ENCODE measurements around the gene TBC1D1.

TBC1D1 gene

DNA sequence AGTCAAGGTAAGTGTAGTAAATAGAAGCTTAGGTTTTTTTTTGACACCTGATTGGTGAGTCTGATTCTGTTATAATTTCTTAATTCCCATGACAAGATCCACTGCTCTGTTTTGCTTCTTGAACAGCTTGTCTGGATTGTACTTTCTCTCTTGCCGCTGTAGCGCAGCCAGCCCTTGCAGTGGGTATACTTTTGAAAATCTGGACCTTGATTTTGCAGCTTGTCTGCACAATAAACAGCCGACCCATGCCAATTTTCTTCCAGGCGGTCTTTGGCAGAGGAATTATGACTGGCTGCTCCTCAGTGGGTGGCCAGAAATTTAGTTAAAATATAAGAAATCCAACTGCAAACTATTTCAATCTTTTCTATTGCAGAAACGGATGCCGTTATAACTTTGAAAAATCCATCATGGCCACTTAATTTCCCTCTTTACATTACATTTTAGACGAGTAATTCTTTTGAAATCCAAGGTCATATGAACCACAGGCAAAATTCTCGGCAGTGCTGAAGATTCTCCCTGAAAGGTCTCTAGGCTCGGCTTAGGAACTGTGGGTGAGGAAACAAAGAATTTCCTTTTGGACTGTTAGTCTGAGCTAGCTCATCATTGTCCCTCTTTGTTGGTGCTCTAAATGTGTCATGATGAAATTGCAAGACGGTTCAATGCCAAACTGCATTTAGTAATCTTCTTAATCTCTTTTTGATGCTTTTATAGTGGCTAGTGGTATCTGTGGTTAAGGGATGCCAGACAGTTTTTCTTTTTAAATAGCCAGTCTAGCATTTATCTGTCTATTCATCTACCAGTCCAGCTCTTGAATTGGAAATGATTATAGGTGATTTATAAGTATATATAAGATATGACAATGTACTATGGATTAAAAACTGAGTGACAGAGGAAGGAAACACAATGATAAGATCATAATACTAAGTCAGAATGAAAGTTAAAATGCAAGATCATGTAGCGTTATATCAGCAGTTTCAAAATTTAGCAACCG lies 37.8 kb downstream of the TBC1D1 start:
- no peak for DNase-seq

DNA sequence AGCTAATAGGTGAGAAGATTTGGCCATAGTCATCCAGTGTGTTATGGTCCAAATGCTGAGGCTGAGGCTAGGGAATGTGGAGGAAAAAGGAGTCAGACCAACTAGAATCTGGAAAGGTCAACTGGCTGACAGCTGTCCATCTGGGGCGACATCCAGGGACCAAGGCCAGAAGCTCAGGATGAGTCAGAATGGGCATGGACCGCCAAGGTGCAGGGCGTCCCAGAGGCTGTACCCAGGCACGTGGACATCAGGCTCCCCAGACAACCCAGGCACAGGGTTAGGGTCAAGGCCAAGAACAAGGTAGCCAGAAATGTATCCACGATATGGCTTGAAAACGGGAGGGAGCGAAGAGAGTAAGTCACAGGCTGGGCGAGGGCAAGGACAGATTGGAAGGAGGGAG lies 43.2 kb downstream of the TBC1D1 start:
- no peak for DNase-seq

DNA sequence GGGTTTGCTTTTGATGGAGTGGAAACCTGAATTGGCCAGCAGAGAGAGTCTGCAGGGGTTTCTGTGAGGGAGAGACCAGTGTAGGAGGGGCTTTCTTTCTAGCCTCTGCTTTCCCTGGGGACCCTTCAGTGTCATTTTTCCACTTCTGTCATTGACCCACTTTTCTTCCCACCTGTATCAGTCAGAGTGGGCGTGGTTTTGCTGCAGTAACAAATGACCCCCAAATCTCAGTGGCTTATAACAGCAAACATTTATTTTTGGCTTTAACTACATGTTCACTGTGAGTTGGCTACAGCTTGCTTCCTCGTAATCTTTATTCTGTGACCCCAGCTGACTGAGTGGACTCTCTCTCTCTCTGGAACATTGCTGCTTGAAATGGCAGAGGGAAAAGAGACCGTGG lies 43.7 kb downstream of the TBC1D1 start:
- DNase-seq: no peak

DNA sequence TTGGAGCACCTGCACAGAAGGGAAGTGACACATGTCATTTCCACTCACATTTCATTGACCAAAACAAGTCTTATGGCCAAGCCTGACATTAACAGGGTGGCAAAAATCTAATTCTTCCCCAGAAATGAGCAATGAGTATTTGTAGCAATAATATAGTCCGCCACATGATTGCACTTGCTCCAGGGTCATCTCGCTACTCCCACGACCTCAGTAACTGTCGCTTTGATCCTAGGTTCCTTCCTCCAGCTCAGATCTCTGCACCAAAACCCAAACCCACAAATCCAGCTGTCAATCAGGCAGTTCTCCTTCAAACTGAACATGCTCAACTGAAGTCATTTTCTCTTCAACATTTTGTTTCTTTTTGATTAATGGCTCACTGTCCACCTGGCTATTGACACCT lies 44.1 kb downstream of the TBC1D1 start:
- no peak for DNase-seq

DNA sequence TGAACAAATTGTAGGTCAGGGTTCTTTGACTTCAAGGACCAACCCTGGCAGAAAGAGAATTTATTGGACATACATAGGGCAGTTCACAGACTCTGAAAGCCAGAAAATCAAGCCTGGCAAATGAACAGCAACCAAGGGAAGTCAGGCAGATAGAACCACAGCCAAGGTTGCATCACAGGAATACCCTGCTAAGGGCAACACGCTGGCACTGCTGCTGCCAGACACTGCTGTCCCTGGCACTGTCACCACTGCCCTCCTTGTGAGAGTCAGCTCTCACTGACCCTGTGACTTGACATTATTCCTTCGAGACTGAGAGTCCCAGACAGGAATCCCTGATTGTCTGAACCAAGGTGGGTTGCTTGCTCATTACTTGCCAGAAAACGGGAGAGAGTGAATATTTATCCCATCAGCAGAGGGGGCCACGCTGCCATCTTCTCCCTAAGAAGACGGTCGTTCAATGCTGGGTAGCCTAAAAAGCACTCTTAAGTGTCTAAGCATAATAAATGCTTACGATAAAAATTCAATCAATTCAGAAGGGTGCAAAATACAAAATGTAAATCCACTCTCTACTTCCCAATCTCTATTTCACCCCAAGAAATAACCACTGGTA lies 46.1 kb downstream of the TBC1D1 start:
- no peak for DNase-seq

DNA sequence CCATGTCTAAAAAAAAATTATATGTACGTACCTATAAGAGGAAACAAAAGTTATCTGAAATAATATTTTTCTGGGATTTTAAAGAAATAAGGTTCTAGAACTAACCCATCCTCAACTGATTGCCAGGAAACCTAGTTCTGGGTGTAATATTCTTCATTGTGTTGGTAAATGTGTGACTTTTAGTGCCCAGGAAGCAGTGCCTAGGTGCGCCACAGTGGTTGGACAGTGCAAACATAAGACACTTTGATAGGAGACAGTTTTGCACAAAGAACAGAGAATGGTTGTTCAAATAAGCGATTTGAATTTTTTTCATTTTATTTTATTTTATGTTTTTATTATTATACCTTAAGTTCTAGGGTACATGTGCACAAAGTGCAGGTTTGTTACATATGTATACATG lies 47.3 kb downstream of the TBC1D1 start:
- DNase-seq: no peak

DNA sequence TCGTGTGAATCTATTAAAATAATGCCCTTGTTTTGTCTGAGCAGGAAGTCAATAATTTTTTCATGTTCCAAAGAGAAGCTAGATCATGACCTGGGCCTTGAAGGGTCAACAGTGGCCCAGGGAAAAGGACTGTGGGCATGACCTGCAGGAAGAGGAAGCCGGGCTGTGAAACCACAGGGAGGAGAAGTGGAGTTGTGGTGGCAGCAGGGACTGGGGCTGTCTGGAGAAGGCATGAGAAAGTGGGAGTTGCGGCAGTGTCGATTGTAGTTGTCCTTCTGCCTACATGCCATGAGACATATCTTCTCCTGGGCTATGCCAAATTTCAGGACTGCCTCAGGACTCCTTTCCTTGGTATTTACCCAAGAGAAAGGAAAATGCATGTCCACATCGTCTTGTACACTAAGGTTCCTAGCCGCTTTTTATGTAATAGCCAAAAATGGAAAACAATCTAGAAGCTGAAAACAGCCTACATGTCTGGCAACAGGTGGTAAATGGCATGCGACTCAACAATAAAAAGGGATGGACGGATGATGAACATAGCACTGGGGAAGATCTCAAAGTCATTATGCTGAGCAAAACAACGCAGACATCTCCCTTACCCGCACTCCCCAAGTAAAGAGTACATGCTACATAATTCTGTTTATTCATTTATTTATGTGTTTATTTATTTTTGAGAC lies 55.8 kb downstream of the TBC1D1 start:
- DNase-seq: no peak

DNA sequence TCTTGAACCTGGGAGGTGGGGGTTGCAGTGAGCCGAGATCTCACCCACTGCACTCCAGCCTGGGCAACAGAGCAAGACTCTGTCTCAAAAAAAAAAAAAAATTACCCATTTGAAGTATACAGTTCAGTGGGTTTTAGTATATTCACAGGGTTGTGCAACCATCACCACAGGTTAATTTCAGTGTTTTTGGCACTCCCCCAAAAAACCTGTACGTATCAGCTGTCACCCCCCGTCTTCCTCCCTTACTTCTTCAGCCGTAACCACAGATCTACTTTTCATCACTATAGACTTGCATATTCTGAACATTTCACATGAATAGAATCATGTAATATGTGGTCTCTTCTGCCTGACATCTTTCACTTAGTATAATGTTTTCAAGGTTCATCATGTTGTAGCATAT lies 57.7 kb downstream of the TBC1D1 start:
- no peak for DNase-seq

DNA sequence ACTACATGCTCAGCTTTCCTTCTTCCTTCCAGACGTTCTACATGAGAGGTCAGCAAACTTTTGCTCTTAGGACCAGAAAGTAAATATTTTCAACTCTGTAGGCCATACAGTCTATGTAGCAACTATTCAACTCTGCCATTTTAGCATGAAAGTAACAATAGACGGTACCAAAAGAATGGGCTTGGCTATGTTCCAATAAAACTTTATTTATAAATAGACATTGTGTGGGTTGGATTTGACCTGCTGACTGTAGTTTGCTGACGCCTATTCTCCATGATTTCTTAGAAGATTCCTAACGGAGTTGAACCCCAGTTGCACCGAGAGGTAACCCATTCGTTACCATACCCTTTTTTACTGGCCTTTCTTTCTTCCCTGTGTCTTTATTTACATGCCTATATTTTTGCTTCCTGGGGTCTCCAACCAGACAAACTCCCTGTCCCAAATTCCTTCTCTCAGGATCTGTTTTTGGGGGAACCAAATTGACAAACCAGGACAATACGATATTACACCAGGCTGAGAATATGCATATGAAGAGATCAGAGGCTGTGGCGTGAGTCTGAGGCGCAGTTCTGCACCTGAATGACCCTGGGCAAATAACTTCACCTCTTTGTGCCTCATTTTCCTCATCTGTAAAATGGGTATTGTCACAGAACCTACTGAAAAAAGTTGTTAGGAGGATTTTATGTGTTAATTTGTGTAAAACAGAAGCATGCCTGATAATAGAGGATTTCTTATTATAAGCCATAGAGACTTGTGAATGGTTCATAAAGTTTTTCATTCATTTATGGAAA lies 58.9 kb downstream of the TBC1D1 start:
- no peak for DNase-seq

DNA sequence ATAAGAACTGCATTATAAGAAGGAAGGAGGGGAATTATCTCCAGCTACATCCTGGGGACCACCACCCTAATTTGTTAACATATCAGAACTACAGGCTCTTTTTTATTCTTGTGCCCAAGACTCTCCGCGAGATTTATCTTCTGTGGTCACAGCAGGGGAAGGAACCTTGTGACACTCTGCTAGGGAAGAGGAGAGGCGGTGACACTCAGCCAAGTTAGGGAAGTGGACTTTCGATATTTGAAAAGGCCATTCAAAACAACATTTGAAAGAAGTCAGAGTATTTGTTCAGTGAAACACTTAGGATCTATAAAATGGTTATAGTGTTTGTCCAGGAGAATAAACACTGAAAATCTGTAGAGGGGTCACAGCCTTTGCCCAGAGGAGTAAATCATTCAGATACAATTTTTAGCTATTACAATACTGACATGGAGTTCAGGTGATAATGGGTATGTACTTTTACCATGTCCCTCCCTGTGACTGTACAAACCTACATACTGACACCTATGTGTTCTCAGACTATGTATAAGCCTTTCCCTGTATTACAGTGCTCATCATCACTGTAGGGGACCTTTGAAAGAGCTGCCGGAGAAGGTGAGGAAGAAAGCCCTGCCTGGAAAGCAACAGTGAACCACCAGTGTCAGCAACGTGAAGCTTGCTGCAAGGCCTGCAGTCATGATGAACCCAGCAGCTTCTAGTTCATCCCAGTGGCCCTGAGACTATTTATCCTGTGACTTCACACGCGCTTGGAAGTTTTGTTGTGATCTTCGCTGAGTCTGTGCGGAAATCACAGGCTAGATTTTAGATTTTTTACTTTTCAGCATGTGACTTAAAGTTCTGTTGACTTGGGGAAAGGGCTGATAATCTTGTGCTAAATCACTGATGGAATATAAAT lies 60.8 kb downstream of the TBC1D1 start:
- no peak for DNase-seq

DNA sequence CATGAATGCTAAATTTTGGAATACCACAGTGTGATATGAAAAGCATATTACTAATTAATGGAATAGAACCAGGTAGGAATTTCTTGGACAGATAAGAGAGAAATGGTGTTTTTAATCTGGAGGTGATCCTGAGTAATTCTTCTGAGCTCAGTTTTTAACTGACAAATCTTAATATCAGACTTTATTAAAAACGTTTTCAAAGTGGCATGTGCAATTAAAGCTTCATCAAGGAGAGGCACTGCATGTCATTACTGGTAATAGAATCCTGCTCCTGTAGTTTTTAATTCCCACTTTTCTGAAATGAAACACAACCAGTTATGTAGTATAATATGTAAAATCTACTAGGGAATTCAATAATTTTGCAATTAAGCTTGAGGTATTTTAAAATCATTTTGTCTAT lies 62.3 kb downstream of the TBC1D1 start:
- DNase-seq: no peak

DNA sequence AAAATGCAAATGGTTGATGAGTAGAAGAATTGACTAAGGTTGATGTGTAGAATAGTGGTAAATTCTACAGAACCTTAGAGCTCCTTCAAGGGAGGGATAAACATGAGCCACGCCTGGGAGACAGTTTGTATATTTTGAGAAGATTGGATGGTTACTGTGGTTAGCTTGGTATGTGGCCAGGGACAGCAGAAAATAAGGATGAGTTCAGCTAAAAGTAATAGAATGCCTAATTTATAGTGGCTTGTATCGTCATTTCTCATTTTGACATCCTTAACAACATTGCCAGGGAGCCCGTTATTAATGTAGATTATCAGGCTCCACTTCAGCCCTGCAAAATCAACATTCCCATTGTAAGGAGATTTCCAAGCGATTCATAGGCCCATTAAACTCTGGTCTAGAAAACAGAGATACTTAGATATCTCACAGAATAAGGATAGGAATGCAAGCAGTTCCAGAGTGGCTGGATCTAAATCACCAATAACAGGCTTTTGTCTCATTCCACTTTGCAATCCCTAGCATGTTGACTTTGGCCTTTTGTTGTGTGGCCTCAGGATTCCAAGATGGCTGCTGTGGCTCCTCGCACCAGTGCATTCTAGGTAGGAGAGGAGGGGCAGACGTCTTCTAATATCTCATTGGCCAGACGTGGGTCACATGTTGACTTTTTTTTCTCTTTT lies 62.9 kb downstream of the TBC1D1 start:
- no peak for DNase-seq

DNA sequence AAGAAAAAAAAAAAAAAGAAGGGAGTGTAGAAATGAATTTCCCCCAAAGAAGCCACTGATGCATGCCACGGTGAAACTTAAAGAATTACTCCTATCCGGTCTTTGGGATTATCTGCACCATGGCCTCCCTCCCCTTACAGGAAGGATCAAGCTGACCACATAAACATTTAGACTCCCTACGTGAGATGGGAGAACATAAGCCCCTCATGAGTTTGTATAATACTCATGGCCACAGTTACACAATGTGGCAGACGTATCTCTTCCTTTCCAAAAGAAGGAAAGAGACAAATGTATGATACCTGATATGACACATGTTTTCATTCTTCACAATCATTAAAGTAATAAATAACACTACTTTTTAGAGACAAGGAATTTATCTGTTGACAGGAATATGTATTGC lies 66.1 kb downstream of the TBC1D1 start:
- no peak for DNase-seq

DNA sequence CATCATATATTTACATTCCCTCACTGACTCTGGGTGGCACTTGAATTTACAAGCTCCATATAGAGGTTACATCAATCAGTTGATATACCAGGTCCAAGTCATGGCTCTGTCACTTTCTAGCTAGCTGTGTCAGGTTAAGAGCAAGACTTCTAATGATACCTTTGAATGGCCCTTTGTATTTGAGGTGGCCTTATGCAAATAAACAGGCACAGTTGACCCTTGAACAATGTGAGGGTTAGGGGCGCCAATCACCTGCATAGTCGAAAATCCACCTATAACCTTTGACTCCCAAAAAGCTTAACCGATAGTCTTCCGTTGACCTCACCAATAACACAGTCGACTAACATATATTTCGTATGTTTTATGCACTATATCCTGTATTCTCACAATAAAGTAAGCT lies 68.0 kb downstream of the TBC1D1 start:
- no peak for DNase-seq

DNA sequence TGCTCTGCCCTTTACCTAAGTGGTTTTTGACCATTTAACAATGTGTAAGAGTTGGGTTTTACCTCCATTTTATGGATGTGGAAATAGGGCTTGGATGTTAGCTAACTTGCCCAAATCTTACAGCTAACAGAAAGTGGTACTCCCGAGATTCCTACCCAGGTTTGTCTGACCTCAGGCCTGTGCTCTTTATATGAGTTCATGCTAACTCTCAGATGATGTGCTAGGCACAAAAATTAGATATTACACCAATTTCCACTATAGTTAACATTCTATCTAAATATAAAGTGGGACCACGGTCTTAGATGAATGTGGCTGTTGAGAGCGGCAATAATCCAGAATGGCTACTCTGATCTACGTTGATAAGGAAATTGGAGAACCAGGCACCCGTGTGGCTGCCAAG lies 69.2 kb downstream of the TBC1D1 start, which contains the start of gene PTTG2:
PTTG2 (plus strand) TSS at position 301 of the 400 bp plus-strand sequence; CDS start at position 338, 37 bp downstream.
- no peak for DNase-seq

DNA sequence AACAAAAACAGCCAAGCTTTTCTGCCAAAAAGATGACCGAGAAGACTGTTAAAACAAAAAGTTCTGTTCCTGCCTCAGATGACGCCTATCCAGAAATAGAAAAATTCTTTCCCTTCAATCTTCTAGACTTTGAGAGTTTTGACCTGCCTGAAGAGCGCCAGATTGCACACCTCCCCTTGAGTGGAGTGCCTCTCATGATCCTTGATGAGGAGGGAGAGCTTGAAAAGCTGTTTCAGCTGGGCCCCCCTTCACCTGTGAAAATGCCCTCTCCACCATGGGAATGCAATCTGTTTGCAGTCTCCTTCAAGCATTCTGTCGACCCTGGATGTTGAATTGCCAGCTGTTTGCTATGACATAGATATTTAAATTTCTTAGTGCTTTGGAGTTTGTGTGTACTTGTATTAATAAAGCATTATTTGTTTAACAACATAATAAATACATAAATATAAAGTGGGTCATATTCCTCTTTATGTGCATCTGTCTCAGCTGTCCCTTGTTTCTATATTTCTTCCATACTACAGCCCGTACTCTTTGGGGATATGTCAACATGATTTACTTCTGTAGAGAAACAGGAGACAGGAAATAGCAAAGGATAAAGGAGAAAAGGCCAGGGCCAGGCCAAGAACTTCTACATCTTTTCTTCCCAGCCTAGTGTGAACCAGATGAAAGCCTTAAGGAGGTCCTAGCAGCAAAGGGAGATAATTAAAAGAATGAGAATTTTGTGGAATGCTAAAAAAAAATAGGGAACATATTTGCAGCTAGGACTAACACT lies 70.0 kb downstream of the TBC1D1 start:
- DNase-seq: no peak

DNA sequence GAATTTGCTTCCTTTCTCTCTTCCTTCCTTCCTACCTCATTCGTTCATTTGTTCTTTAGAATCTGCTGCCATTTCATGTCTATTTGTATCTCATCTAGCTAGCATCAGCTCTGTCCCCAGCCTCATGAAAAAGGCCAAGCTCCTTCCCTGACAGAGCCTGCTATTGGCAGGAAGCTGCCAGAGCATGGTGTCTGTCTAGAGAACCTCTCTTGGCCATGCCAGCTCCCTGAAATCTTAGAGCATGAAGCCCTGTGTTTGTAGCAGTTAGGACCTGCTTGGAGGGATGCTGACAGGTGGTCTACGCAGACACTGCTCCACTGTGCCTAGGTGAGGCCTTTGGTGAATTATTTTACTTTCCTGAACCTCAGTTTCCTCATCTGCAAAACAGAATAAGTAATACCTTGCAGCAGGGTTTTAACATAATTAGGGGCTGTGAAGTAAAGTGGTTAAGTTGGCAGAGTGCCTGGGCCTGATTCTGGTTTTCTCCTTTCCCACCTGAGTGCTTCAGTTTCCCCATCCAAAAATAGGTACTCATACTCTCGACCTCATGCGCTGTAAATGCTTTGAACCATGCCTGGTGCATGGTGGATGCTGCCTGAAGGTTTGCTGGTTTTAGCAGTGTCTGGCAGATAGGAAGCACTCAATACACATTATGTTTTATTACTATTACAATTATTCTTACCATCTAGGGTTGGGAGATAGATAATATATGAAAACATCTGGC lies 74.0 kb downstream of the TBC1D1 start:
- DNase-seq: no peak

DNA sequence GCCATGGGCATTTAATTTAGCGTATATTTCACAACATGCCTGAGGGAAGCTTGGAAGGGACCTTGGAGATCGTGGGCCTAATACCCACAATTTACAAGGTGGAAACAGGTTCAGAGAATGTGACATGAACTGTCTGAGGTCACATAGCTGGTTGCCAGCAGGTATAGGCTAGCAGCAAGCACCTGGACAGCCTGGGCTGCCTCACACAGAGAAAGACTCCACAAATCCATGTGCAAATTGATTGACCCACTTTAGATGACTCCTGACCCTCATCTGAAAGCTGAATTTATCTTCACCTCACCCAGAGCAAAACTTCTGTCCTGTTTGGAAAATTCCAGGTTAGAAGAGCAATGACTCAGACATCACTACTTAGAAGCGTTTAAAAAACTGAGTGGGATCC lies 75.2 kb downstream of the TBC1D1 start:
- DNase-seq: no peak

DNA sequence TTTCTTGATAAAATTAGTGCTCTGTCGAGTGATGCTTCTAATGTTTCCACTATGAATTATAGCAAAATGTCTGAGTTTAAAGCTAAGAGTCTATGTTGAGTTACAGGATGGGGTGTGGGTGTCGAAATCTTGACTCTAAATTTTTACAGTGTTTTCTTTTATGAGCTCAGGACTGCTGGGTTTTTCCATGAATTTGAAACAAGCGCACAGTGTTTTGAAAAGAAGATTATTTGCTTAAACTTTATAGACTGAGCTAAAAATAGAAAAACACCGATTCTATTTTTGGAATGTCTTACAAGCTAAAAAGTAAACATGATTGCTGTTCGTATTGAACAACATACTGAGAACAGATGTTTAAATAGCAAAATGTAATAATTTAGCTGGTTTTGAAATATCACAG lies 76.9 kb downstream of the TBC1D1 start:
- no peak for DNase-seq

DNA sequence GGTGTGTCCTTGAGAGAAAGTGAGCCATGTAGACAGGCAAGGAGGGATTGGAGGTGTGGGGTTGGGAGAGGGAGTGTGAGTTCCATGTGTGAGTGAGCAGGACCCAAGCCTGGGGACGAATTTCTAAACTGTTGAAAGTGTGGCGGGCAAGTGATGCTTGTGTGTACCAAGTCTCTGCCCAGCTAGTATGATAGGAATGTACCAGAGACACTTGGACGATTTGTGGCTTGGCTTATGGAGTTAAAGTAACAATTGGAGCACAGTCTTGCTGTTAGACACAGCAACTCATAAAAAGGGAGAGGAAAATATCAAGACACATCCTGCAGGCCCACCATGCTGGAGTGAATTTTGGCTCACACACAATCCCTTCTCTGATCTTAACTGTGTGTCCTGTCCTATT lies 77.9 kb downstream of the TBC1D1 start:
- no peak for DNase-seq
